ENCODE data around the gene CEBPE.

Gene CEBPE

DNA sequence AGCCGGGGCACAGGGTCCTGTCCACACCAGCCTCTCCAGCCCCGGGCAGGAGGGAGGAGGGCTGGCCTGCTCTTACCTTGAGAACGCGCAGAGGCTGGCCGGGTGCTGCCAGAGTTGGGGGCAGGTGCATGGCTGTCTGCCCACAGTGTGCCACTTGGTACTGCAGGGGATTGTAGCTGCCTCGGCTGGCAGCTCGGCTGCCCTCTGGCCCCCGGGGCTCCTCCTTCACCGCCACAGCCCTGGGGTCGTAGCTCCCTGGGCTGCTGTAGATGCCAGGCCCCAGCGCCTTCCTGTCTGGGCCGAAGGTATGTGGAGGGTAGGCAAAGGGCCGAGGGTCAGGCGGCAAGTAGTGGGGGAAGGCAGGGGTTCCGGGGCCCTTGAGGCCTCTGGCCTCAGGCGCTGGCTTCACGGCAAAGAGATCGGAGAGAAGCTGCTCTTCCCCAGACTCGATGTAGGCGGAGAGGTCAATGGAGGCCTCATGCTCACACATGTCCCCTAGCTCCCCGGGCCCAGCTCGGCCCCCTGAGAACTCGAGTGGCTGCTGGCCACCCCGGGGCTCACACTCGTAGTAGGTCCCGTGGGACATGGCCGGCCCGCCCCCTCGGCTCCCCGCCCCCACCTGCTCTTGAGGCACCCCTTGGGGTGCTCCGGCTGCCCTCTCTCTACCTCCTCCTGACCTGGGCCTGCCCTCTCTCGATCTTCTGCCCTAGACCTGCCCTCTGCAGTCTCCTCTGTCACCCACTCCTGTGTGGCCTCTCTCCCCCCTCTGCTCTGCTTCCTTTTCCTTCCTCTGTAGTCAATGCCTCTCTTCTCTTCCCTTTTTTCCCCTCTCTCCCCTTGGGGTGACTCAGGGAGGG lies at the start of gene CEBPE:
TSS of gene CEBPE (minus strand) at position 750 of the 857 bp plus-strand sequence. CDS start at position 586, 164 bp downstream.
- peak within 1 kb of the TSS; percentile 85 for H3K27ac Mint-ChIP-seq

DNA sequence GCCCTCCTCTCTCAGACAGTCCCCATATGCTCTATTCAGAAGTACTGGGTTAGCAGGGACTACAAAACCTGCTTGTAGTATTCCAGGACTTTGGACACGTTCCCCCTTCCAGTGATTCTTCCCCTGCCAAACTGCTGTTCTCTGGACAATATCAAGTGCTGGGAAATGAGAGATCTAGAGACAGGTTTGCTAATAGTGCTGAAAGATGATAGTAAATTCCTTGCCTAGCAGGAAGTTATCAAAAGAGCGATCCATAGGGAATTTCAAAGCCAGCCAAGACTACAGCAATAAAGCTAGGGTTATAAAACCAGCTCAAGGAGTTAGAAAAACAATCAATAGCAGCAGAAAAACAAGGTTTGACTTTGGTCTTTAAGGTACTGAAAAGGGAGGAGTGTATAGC lies 49.2 kb upstream of the CEBPE start:
- no peaks in the 10 kb centered on the region for H3K27me3 Mint-ChIP-seq
- H3K9me3 Mint-ChIP-seq: no peaks in the 10 kb centered on the region
- no peaks in the 10 kb centered on the region for H3K36me3 Mint-ChIP-seq
- H3K4me1 Mint-ChIP-seq: peaks cover 43% of the 10 kb centered on the region
- H3K4me3 Mint-ChIP-seq: no peak overlapping the region
- peak overlapping the region; percentile 23 for H3K27ac Mint-ChIP-seq

More for the DNA sequence above, at the start of gene CEBPE:
- Mint-ChIP-seq H3K36me3 (peaks cover 1% of the 10 kb centered on the region), H3K9me3 (no peaks in the 10 kb centered on the region), H3K4me1 (peaks cover 48% of the 10 kb centered on the region), H3K27me3 (no peaks in the 10 kb centered on the region), H3K4me3 (peak within 1 kb of the TSS; percentile 21)

DNA sequence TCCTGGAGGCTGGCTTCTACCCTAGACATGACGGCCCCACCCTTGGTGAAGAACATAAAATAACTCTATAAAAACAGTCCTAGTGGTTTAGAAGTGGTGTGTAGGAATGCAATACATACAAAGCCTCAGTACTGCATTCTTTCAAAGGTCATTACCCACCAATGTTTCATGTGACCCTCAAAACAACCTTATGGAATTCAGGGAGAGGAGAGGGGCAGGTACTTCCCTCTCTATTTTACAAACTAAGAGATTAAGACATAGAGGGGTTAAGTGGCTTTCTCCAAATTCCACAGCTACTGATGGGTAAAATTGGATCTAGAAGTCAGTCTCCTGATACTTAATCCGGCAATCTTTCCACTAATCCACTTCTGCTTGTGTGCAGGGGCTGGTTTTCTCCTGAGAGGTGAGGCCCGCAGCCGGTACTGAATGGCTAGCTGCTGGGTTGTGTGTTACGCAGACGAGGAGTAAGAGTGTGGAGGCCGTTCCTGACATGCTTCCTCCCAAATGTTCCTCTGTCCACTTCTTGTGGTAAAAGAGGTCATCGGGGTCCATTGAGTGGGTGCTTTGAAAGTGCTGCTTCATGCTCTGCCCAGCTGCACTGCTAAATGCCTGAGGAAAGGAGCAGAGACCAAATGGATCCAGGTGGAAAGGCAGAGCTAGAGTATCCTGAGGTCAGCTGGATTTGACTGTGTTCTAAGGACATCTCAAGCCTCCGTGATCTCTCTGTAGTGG lies 48.2 kb upstream of the CEBPE start:
- H3K9me3 Mint-ChIP-seq: no peaks in the 10 kb centered on the region
- no peak overlapping the region for H3K4me3 Mint-ChIP-seq
- H3K27ac Mint-ChIP-seq: peak overlapping the region; percentile 18
- no peaks in the 10 kb centered on the region for H3K27me3 Mint-ChIP-seq
- peaks cover 43% of the 10 kb centered on the region for H3K4me1 Mint-ChIP-seq
- H3K36me3 Mint-ChIP-seq: no peaks in the 10 kb centered on the region

DNA sequence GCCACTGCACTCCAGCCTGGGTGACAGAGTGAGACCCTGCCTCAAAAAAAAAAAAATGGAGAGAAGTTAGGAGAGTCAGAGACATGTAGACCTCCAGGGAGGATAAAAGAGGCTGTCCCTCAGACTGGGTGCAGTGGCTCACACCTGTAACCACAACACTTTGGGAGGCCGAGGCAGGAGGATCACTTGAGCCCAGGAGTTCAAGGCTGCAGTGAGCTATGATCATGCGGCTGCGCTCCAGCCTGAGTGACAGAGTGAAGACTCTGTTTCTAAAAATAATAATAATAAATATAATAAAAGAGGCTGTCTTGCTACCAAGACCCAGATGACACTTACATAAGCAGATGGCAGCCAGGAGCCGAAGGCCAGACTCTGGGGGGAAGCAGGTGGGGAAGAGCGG lies 45.9 kb upstream of the CEBPE start:
- Mint-ChIP-seq H3K27me3 (no peaks in the 10 kb centered on the region), H3K4me3 (no peak overlapping the region), H3K4me1 (peaks cover 42% of the 10 kb centered on the region), H3K36me3 (no peaks in the 10 kb centered on the region), H3K9me3 (no peaks in the 10 kb centered on the region), H3K27ac (no peak overlapping the region)

DNA sequence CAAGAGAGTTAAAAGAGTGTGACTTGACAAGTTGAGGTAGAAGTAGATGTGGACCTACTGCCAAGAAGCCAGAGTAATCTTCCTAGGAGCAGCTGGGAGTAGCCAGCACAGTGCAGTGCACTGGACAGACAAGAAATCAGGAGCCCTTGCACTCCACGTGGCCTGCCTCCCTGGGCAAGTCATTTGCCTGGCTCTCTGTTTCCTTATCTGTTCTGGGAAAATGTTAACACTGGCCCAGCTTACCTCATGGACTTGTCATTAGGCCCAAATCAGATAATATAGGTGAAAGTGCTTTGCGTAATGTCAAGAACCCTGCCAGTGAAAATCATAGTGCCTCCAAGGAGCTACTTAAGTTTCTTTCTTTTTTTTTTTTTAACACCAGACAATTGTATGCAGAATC lies 45.2 kb upstream of the CEBPE start:
- H3K27me3 Mint-ChIP-seq: no peaks in the 10 kb centered on the region
- H3K9me3 Mint-ChIP-seq: no peaks in the 10 kb centered on the region
- no peak overlapping the region for H3K4me3 Mint-ChIP-seq
- H3K27ac Mint-ChIP-seq: no peak overlapping the region
- no peaks in the 10 kb centered on the region for H3K36me3 Mint-ChIP-seq
- peaks cover 41% of the 10 kb centered on the region for H3K4me1 Mint-ChIP-seq

DNA sequence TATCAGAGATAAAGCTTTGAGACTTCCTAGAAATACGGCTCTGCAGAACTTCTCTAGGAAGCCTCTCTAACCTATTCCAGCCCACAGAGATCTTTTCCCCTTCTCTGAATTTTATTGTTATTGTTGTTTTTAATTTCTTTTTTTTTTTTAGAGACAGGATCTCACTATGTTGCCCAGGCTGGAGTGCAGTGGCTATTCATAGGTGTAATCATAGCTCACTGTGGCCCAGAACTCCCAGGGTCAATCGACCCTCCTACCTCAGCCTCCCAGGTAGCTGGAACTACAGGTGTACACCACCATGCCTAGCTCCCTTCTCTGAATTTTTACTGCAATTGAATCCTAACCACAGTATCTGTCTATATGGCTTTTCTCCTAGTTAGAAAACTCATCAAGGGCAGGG lies 44.8 kb upstream of the CEBPE start:
- no peak overlapping the region for H3K4me3 Mint-ChIP-seq
- H3K4me1 Mint-ChIP-seq: peaks cover 41% of the 10 kb centered on the region
- H3K27me3 Mint-ChIP-seq: no peaks in the 10 kb centered on the region
- no peaks in the 10 kb centered on the region for H3K9me3 Mint-ChIP-seq
- no peaks in the 10 kb centered on the region for H3K36me3 Mint-ChIP-seq
- H3K27ac Mint-ChIP-seq: no peak overlapping the region

DNA sequence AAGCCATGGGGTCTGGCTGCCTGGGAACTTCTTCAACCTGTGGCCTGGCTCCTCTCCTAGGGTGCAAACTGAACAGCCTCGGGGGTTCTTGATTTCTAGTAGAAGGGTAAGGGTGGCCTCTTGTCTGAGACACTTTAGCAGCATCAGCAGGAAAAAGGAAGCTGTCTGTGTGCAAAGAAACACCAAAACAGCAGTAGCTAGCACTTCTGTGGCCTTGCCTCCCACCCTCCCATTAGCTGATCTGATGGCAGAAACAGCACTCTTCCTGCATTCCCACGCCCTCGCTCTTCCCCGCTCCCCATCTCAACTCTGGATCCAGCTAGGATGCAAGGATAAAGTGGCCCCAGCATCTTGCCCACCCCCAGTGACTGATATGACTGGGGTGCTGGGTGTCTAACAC lies 43.7 kb upstream of the CEBPE start:
- no peaks in the 10 kb centered on the region for H3K36me3 Mint-ChIP-seq
- H3K4me1 Mint-ChIP-seq: peaks cover 41% of the 10 kb centered on the region
- H3K4me3 Mint-ChIP-seq: peak overlapping the region; percentile 57
- H3K27me3 Mint-ChIP-seq: no peaks in the 10 kb centered on the region
- peak overlapping the region; percentile 93 for H3K27ac Mint-ChIP-seq
- no peaks in the 10 kb centered on the region for H3K9me3 Mint-ChIP-seq

DNA sequence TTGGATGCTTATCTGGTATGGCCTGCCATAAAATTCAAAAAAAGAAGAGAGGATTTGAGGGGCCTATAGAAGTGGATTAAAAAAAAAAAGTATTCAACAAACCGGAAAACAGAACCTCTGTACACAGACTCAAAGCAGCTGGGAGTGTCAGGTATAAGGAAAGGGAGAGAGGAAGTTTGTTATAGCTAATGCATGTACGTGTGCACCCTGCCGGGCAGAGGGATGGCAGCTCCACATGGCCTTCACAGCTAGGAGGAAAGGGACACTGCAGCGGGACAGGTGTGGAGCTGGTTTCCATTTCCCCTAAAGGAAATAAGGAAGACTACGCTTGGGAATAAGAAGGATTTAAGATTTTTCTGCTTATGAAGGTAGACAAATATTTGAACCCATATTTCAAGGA lies 43.0 kb upstream of the CEBPE start:
- no peaks in the 10 kb centered on the region for H3K9me3 Mint-ChIP-seq
- peak overlapping the region; percentile 94 for H3K27ac Mint-ChIP-seq
- H3K4me1 Mint-ChIP-seq: peaks cover 41% of the 10 kb centered on the region
- no peaks in the 10 kb centered on the region for H3K27me3 Mint-ChIP-seq
- H3K4me3 Mint-ChIP-seq: peak overlapping the region; percentile 57
- no peaks in the 10 kb centered on the region for H3K36me3 Mint-ChIP-seq

DNA sequence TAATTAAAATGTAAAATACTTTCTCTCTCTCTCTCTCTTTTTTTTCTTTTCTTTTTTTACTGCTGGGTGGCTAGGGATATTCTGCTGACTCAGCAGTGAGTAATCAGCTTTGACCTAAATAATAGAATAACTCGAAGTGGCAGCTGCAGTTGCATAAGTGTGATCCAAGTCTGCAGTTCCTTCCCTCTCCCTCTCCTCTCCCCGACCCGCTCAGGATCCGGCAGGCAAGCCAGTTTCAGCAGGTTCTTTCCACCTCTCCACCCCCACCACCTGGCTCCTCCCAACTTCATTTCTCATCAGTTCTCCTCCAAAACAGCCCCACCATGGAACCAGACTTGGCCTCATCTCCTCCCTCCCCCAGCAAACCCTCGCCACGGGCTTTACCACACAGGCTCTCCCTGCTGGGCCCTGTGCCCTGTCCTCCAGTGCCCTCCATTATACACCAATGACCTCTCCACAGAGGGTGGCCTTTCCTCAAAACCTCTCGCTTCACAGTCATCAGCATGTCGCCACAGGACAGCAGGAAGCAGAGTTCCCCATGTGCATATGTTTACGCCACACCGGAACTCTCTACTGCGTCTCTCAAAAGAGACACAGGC lies 42.0 kb upstream of the CEBPE start:
- Mint-ChIP-seq H3K4me1 (peaks cover 47% of the 10 kb centered on the region), H3K4me3 (peak overlapping the region; percentile 19), H3K9me3 (no peaks in the 10 kb centered on the region), H3K27me3 (no peaks in the 10 kb centered on the region), H3K36me3 (no peaks in the 10 kb centered on the region), H3K27ac (peak overlapping the region; percentile 19)

DNA sequence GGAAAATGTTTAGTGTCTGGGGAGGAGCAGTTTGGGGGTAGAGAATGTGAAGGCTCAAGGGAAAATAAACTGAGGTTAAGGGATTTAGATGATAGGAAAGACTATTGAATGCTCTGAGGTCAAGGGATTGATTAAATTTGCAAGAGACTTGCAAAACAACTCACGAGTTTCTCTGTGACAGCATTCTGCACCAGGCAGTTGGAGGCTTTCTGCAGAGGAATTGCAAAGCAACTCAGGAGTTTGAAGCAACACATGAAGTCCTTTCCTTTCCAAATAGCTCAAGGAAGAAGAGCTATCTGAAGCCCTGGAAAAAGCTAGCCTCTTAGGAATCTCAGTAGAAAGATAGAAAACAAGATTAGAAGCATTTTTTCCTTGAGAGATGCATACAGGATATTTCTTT lies 40.5 kb upstream of the CEBPE start:
- Mint-ChIP-seq H3K36me3 (no peaks in the 10 kb centered on the region), H3K27me3 (no peaks in the 10 kb centered on the region)

DNA sequence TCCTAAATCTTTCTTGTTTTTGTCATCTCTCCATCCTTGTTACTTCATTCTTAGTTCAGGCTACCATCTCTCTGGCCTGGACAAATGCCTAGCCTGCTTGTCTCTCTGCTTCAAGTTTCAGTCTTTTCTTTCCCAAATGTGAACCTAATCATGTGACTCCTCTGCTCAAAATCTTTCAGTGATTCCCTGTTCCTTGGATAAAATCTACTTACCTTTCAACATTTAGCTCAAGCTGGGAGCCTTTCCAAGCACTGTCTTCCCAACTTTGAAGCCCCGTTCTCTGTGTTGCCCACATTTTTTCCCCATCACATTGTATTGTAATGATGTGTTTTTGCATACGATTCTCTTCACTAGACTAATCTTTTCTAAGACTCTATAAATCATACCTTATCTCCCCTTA lies 39.7 kb upstream of the CEBPE start:
- Mint-ChIP-seq H3K4me1 (peaks cover 59% of the 10 kb centered on the region), H3K27ac (peak overlapping the region; percentile 56), H3K36me3 (no peaks in the 10 kb centered on the region), H3K27me3 (no peaks in the 10 kb centered on the region), H3K9me3 (no peaks in the 10 kb centered on the region), H3K4me3 (no peak overlapping the region)

More for the DNA sequence above, 40.5 kb upstream of the CEBPE start:
- Mint-ChIP-seq H3K27ac (peak overlapping the region; percentile 24), H3K4me3 (no peak overlapping the region), H3K9me3 (no peaks in the 10 kb centered on the region), H3K4me1 (peaks cover 58% of the 10 kb centered on the region)

DNA sequence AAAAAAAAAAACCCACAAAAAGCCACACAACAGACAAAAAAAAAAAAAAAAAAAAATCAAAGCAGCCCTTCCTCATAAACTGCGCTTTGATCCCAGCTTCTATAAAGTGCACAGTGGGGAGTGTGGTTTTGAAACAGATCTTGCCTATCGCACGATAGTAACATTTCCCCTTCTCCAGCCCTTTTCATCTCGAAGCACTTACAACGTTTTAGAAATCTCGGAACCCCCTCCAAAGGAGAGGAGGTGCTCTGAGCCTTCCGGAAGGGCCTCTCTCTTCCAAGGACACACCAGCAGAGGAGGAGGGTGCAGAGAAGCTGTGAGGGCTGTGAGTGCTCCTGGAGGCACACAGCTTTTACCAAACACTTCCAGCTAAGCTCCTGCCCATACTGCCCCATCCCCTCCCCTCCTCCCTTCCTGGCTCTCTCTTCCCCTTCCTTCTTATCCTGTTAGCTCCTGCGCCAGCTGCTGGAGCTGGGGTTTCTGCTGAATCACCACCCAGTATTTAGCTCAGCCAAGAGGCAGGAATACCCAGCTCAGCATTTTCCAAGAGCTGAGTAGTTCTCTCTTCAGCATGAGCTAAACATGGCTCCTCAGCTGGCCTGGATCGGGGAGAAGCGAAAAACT lies 36.0 kb upstream of the CEBPE start:
- H3K9me3 Mint-ChIP-seq: no peaks in the 10 kb centered on the region
- H3K4me3 Mint-ChIP-seq: peak overlapping the region; percentile 37
- H3K4me1 Mint-ChIP-seq: peaks cover 36% of the 10 kb centered on the region
- no peaks in the 10 kb centered on the region for H3K36me3 Mint-ChIP-seq
- no peak overlapping the region for H3K27ac Mint-ChIP-seq
- no peaks in the 10 kb centered on the region for H3K27me3 Mint-ChIP-seq

DNA sequence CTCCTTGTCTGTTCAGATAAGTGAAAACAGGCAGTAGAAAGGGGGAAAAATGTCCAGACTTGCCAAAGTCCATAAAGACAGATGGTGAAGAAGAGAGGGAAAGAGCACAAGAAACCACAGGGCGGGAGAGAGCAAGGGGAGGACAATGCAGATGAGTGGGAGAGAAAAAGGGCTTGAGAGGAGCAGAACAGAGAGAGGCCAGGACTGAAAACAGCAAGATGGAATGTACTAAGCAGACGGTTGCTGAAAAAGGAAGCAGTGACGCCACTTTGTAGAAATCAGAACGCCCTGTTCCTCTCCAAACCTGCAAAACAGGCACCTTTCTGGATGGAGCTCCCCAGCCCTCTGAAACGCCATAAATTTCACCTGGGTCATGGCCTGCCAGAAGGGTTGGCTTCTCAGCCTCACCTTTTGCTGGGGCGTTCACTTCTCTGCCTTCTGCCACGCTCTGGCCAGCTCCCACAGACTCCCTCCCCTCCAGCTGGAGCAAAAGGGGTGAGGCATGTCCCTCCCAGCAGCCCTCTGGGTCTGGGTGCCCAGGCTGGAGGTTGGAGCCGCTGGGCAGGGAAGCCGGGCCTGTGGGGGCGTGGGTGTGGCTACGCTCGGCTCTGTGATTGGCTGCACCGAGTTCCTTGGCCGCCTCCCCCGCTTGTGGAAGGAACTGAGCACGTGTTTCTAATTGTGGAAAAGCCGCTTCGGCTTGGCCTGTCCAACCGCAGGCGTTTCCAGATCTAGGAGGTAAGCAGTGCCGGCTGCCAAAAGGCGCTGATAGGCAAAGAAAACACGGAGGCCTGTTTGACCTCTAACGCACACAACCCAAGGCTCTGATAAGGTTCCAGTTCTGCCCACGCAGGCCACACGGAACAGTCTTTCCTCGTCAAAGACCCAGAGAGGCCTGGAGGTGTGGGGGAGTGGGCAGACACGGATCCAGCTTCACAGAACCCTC lies 35.1 kb upstream of the CEBPE start:
- peak overlapping the region; percentile 25 for H3K27ac Mint-ChIP-seq
- no peaks in the 10 kb centered on the region for H3K36me3 Mint-ChIP-seq
- no peaks in the 10 kb centered on the region for H3K27me3 Mint-ChIP-seq
- peak overlapping the region; percentile 37 for H3K4me3 Mint-ChIP-seq
- no peaks in the 10 kb centered on the region for H3K9me3 Mint-ChIP-seq
- peaks cover 33% of the 10 kb centered on the region for H3K4me1 Mint-ChIP-seq

DNA sequence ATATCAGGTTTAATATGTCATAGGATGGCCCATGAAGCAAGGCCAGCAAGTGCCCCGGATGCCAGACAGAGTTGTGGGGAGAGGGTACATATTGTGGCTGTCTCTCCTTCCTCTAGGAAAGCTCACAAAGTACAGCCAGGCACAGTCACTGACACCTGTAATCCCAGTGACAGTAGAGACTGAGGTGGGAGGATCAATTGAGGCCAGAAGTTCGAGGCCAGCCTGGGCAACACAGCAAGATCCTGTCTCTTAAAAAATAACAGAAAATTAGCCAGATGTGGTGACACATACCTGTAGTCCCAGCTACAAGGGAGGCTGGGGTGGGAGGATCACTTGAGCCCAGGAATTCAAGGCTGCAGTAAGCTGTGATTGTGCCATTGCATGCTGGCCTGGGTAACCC lies 32.3 kb upstream of the CEBPE start:
- H3K27ac Mint-ChIP-seq: no peak overlapping the region
- no peaks in the 10 kb centered on the region for H3K36me3 Mint-ChIP-seq
- no peaks in the 10 kb centered on the region for H3K27me3 Mint-ChIP-seq
- no peak overlapping the region for H3K4me3 Mint-ChIP-seq
- peaks cover 30% of the 10 kb centered on the region for H3K4me1 Mint-ChIP-seq
- H3K9me3 Mint-ChIP-seq: no peaks in the 10 kb centered on the region

DNA sequence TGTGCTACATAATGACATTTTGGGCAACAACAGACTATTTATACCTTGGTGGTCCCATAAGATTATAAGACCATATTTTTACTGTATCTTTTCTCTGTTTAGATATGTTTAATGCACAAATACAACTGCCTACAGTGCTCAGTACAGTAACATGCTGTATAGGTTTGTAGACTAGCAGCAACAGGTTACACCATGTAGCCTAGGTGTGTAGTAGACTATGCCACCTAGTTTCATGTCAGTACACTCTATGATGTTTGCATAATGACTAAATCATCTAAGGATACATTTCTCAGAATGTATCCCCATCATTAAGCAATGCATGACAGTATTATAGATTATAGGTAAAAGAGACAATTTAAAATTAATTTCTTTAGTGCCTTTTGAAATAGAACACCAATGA lies 30.7 kb upstream of the CEBPE start:
- H3K36me3 Mint-ChIP-seq: peaks cover 1% of the 10 kb centered on the region
- peaks cover 18% of the 10 kb centered on the region for H3K4me1 Mint-ChIP-seq
- H3K4me3 Mint-ChIP-seq: no peak overlapping the region
- peaks cover 2% of the 10 kb centered on the region for H3K27me3 Mint-ChIP-seq
- H3K27ac Mint-ChIP-seq: no peak overlapping the region
- no peaks in the 10 kb centered on the region for H3K9me3 Mint-ChIP-seq

Data from activated naive CD4-positive, alpha-beta T cell treated with anti-CD3 and anti-CD28 coated beads, Interleukin-2, amount 50 U/mL, for 24 hours (primary cell).